ENCODE measurements around the gene VPS39. TPM values are rescaled to one million over a fixed set of nuclear protein-coding genes. Genes with fewer than 3 reads are reported as not detected.

Gene VPS39
- total and polyA plus RNA-seq, 7 experiments from 2014 or later, result 31.8 to 115 (median 90.4) TPM

DNA sequence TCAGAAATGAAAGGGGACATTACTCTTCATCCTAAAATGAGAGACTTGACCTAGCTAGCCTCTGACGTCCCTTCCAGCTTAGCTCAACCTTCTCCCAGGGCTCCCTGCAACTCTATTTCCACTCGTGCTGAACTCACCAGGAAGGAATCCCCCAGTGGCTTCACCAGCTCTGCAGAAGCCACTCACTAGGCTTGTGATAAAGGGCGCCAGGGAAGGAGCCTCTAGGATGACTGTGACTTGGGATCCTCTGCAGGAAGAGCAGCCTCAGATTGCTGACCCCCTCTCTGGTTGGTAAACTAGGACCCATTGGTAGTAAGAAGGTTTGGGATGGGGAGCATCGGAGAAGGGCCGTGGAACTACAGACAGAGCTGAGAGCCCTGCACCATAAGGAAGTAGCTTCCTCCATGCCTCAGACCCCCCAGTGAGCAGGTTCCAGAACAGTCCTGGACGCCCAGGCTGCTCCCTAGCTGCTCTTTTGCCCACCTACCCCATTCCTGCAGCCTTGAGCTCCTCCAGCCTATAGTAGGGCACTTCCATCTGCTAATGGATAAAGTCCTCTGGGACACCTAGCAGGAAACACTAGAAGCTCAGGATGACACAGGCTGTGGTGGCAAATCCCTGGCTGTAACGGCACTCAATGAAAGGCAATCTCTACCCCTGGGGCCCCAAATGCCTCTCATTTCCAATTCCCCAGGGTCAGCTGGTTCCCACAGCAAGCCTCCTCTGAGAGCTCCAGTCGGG, 77.7 kb downstream of the VPS39 start:
- Mint-ChIP-seq H3K27me3 (peaks cover 13 to 29% (median 25%) of the 10 kb centered on the region in 5 donors), H3K4me3 (no peak overlapping the region), H3K4me1 (peaks cover 0 to 3% (median 0%) of the 10 kb centered on the region in 7 donors), H3K36me3 (no peaks in the 10 kb centered on the region), H3K9me3 (no peaks in the 10 kb centered on the region), H3K27ac (no peak overlapping the region)
- Histone ChIP-seq H3K36me3 (ENCODE audit: control insufficient read depth in 2 of 3, insufficient read depth in 3 of 3, low read length in 3 of 3) (no peaks in the 10 kb centered on the region), H3K4me3 (ENCODE audit: low read length) (no peak overlapping the region), H3K27me3 (ENCODE audit: control insufficient read depth in 2 of 2, insufficient read depth in 2 of 2, low read length in 2 of 2) (no peaks in the 10 kb centered on the region), H3K4me1 (ENCODE audit: control insufficient read depth in 2 of 2, insufficient read depth in 2 of 2, low read length in 2 of 2) (no peaks in the 10 kb centered on the region), H3K9me3 (ENCODE audit: control insufficient read depth in 2 of 3, low read length in 3 of 3) (no peaks in the 10 kb centered on the region), H3K27ac (ENCODE audit: low read depth, low read length) (no peak overlapping the region)
- CTCF ChIA-PET, result interaction anchor here (0.9 kb wide), 1 partner anchor 8 kb away, joined by 3 read pairs; no protein-coding TSS in a partner anchor
- DNase-seq, result peak in 1 of 9 donors; percentile 11
- POLR2A ChIA-PET, result no interaction called here
- intact Hi-C loops (cut with micrococcal nuclease), result no loop called here
- no peak for ATAC-seq

DNA sequence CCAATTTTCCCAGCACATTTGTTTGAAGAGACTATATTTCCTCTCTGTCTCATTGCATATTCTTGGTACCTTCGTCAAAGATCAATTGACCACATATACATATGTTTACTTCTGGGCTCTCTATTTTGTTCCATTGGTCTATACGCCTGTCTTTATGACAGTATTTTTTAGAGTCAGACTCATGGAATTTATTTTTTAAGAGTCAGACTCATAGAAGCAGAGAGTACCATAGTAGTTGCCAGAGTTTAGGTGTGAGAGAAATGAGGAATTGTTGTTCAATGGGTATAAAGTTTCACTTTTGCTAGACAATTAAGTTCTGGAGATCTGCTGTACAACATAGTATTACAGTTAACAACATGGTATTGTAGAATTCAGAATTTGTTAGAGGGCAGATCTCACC, 78.7 kb downstream of the VPS39 start:
- Histone ChIP-seq H3K27ac (ENCODE audit: low read depth, low read length) (no peak overlapping the region), H3K4me3 (ENCODE audit: low read length) (no peak overlapping the region), H3K36me3 (ENCODE audit: control insufficient read depth in 2 of 3, insufficient read depth in 3 of 3, low read length in 3 of 3) (no peaks in the 10 kb centered on the region), H3K9me3 (ENCODE audit: control insufficient read depth in 2 of 3, low read length in 3 of 3) (no peaks in the 10 kb centered on the region), H3K4me1 (ENCODE audit: control insufficient read depth in 2 of 2, insufficient read depth in 2 of 2, low read length in 2 of 2) (no peaks in the 10 kb centered on the region), H3K27me3 (ENCODE audit: control insufficient read depth in 2 of 2, insufficient read depth in 2 of 2, low read length in 2 of 2) (no peaks in the 10 kb centered on the region)
- CTCF ChIA-PET, result no interaction called here
- no peaks in the 10 kb centered on the region for H3K9me3 Mint-ChIP-seq
- POLR2A ChIA-PET, result no interaction called here
- no peak overlapping the region for H3K27ac Mint-ChIP-seq
- H3K4me3 Mint-ChIP-seq, result no peak overlapping the region
- H3K4me1 Mint-ChIP-seq, result peaks cover 0 to 2% (median 0%) of the 10 kb centered on the region in 7 donors
- DNase-seq (no peak), ATAC-seq (no peak)
- peaks cover 15 to 37% (median 25%) of the 10 kb centered on the region in 5 donors for H3K27me3 Mint-ChIP-seq
- intact Hi-C loops (cut with micrococcal nuclease), result no loop called here
- H3K36me3 Mint-ChIP-seq, result no peaks in the 10 kb centered on the region

DNA sequence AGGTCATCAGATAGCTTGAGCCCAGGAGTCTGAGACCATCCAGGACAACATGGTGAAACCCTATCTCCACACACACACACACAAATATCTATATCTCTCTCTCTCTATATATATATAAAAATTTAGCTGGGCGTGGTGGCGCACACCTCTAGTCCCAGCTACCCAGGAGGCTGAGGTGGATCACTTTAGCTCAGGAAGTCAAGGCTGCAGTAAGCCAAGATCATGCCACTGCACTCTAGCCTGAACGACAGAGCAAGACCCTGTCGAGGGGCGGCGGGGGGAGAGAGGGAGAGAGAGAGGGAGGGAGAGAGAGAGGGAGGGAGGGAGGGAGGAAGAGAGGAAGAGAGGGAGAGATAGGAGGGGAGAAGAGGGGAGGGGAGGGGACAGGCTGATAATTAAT, 79.6 kb downstream of the VPS39 start:
- H3K36me3 Mint-ChIP-seq, result no peaks in the 10 kb centered on the region
- H3K4me1 Mint-ChIP-seq, result peaks cover 0 to 2% (median 0%) of the 10 kb centered on the region in 7 donors
- Histone ChIP-seq H3K27me3 (ENCODE audit: control insufficient read depth in 2 of 2, insufficient read depth in 2 of 2, low read length in 2 of 2) (no peaks in the 10 kb centered on the region), H3K4me3 (ENCODE audit: low read length) (no peak overlapping the region), H3K27ac (ENCODE audit: low read depth, low read length) (no peak overlapping the region), H3K36me3 (ENCODE audit: control insufficient read depth in 2 of 3, insufficient read depth in 3 of 3, low read length in 3 of 3) (no peaks in the 10 kb centered on the region), H3K9me3 (ENCODE audit: control insufficient read depth in 2 of 3, low read length in 3 of 3) (no peaks in the 10 kb centered on the region), H3K4me1 (ENCODE audit: control insufficient read depth in 2 of 2, insufficient read depth in 2 of 2, low read length in 2 of 2) (no peaks in the 10 kb centered on the region)
- no peak overlapping the region for H3K4me3 Mint-ChIP-seq
- CTCF ChIA-PET, result no interaction called here
- peaks cover 15 to 36% (median 25%) of the 10 kb centered on the region in 5 donors for H3K27me3 Mint-ChIP-seq
- POLR2A ChIA-PET, result no interaction called here
- ATAC-seq (no peak), DNase-seq (no peak)
- intact Hi-C loops (cut with micrococcal nuclease), result no loop called here
- H3K9me3 Mint-ChIP-seq, result no peaks in the 10 kb centered on the region
- no peak overlapping the region for H3K27ac Mint-ChIP-seq

DNA sequence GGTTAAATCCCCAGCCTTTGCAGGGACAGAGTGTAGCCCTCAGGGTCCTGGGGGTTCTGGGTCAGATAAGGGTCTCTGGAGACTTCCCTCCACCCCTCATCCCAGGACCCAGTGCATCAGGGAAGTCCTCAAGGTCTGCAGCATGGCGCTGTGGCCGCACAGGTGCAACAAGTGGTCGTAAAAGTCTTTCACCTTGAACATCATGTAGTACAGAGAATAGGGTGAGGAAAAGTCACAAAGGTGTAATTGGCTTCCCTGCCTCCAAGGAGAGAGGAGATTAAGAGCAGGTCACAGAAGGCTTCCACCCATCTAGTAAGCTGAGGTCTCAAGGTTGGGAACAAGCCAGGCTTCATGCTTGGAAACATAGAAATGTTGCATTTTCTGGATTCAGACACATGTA, 84.6 kb downstream of the VPS39 start:
- ChIA-PET CTCF (interaction anchor here (0.6 kb wide), 1 partner anchor 470 kb away, joined by 3 read pairs; no protein-coding TSS in a partner anchor), POLR2A (no interaction called here)
- Histone ChIP-seq H3K4me1 (ENCODE audit: control insufficient read depth in 2 of 2, insufficient read depth in 2 of 2, low read length in 2 of 2) (no peaks in the 10 kb centered on the region), H3K27ac (ENCODE audit: low read depth, low read length) (no peak overlapping the region), H3K27me3 (ENCODE audit: control insufficient read depth in 2 of 2, insufficient read depth in 2 of 2, low read length in 2 of 2) (no peaks in the 10 kb centered on the region), H3K36me3 (ENCODE audit: control insufficient read depth in 2 of 3, insufficient read depth in 3 of 3, low read length in 3 of 3) (no peaks in the 10 kb centered on the region), H3K4me3 (ENCODE audit: low read length) (no peak overlapping the region), H3K9me3 (ENCODE audit: control insufficient read depth in 2 of 3, low read length in 3 of 3) (no peaks in the 10 kb centered on the region)
- no peaks in the 10 kb centered on the region for H3K9me3 Mint-ChIP-seq
- no peaks in the 10 kb centered on the region for H3K36me3 Mint-ChIP-seq
- H3K4me3 Mint-ChIP-seq, result no peak overlapping the region
- no peak for ATAC-seq
- peaks cover 0 to 9% (median 5%) of the 10 kb centered on the region in 7 donors for H3K4me1 Mint-ChIP-seq
- no peak overlapping the region for H3K27ac Mint-ChIP-seq
- intact Hi-C loops (cut with micrococcal nuclease), result no loop called here
- no peak for DNase-seq
- H3K27me3 Mint-ChIP-seq, result peaks cover 0 to 33% (median 9%) of the 10 kb centered on the region in 5 donors

DNA sequence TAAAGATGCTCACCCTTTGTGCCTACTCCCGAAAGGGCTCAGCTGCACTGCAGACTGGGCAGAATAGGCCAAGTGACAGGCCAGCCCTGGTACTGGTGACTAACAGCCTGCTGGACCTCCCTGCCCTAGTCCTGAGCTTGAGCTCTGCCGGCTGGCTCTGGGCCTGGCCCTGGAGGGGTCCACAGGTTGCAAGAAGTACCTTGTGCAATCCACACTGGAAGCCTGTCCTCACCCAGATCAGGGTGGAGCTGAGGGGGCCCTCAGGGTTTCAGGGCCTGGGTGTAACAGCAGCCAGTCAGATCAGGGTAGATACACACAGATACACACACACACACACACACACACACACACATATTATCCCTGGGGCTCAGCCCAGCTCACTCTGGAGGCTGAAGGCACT, 86.4 kb downstream of the VPS39 start:
- H3K4me3 Mint-ChIP-seq, result no peak overlapping the region
- intact Hi-C loops (cut with micrococcal nuclease), result no loop called here
- CTCF ChIA-PET, result interaction anchor here (0.5 kb wide), 1 partner anchor 62 kb away, joined by 3 read pairs; no protein-coding TSS in a partner anchor
- H3K36me3 Mint-ChIP-seq, result no peaks in the 10 kb centered on the region
- H3K27me3 ChIP-seq (ENCODE audit: control insufficient read depth in 2 of 2, insufficient read depth in 2 of 2, low read length in 2 of 2), result no peaks in the 10 kb centered on the region
- no peak overlapping the region for H3K27ac Mint-ChIP-seq
- H3K27ac ChIP-seq (ENCODE audit: low read depth, low read length), result no peak overlapping the region
- no peaks in the 10 kb centered on the region for H3K36me3 ChIP-seq (ENCODE audit: control insufficient read depth in 2 of 3, insufficient read depth in 3 of 3, low read length in 3 of 3)
- POLR2A ChIA-PET, result no interaction called here
- H3K4me1 Mint-ChIP-seq, result peaks cover 0 to 11% (median 5%) of the 10 kb centered on the region in 7 donors
- no peaks in the 10 kb centered on the region for H3K9me3 ChIP-seq (ENCODE audit: control insufficient read depth in 2 of 3, low read length in 3 of 3)
- ATAC-seq (peak; percentile 45), DNase-seq (no peak)
- H3K9me3 Mint-ChIP-seq, result no peaks in the 10 kb centered on the region
- H3K4me1 ChIP-seq (ENCODE audit: control insufficient read depth in 2 of 2, insufficient read depth in 2 of 2, low read length in 2 of 2), result no peaks in the 10 kb centered on the region
- peaks cover 0 to 21% (median 0%) of the 10 kb centered on the region in 5 donors for H3K27me3 Mint-ChIP-seq
- H3K4me3 ChIP-seq (ENCODE audit: low read length), result no peak overlapping the region

DNA sequence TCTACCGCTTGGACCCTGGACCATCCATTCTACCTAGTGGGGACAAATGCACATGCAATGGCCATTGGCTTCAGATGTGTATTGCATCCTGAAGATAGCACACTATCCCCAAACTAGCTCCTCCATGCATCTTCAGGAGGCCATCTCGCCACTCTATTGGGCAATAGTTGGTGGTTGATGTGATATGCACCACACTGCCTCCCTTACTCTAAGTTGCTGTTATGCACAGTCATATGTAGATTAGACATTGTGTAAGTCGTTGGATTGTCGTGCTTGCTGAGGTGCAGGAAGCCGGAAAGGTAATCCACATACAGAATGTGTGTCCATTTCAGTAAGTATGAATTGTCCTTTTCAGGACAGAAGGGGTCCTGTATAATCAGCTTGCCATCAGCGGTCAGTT, 87.1 kb downstream of the VPS39 start:
- Mint-ChIP-seq H3K4me3 (no peak overlapping the region), H3K4me1 (peaks cover 0 to 11% (median 5%) of the 10 kb centered on the region in 7 donors), H3K9me3 (peaks cover 0 to 5% (median 2%) of the 10 kb centered on the region in 11 donors), H3K27ac (no peak overlapping the region), H3K27me3 (peaks cover 0 to 23% (median 0%) of the 10 kb centered on the region in 5 donors), H3K36me3 (peaks cover 0 to 4% (median 0%) of the 10 kb centered on the region in 5 donors)
- intact Hi-C loops (cut with micrococcal nuclease), result no loop called here
- Histone ChIP-seq H3K36me3 (ENCODE audit: control insufficient read depth in 2 of 3, insufficient read depth in 3 of 3, low read length in 3 of 3) (no peaks in the 10 kb centered on the region), H3K9me3 (ENCODE audit: control insufficient read depth in 2 of 3, low read length in 3 of 3) (no peaks in the 10 kb centered on the region), H3K4me3 (ENCODE audit: low read length) (no peak overlapping the region), H3K27ac (ENCODE audit: low read depth, low read length) (no peak overlapping the region), H3K4me1 (ENCODE audit: control insufficient read depth in 2 of 2, insufficient read depth in 2 of 2, low read length in 2 of 2) (no peaks in the 10 kb centered on the region), H3K27me3 (ENCODE audit: control insufficient read depth in 2 of 2, insufficient read depth in 2 of 2, low read length in 2 of 2) (no peaks in the 10 kb centered on the region)
- ChIA-PET POLR2A (no interaction called here), CTCF (no interaction called here)
- peak; percentile 72 for ATAC-seq
- DNase-seq, result no peak

DNA sequence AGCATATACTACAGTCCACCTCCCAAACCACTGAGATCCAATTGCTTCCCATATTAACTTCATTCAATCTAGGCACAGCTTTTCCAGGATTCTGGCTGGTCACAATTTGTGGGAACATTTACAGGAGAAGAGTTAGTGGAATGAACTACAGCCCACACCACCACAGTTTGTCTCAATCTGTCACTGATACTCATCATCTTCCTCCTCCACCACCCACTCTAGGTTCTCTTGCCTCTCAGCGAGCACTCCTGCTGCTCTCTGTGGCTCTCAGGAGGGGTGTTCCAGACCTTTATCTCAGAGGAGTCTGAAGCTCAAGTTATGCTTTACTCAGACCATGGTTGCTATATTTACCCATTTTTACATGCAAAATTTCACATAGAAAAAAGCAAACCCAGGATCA, 87.8 kb downstream of the VPS39 start:
- POLR2A ChIA-PET, result no interaction called here
- peaks cover 0 to 11% (median 5%) of the 10 kb centered on the region in 7 donors for H3K4me1 Mint-ChIP-seq
- intact Hi-C loops (cut with micrococcal nuclease), result no loop called here
- peaks cover 0 to 25% (median 0%) of the 10 kb centered on the region in 5 donors for H3K27me3 Mint-ChIP-seq
- DNase-seq, result no peak
- no peak overlapping the region for H3K4me3 ChIP-seq (ENCODE audit: low read length)
- H3K27ac ChIP-seq (ENCODE audit: low read depth, low read length), result no peak overlapping the region
- no peak for ATAC-seq
- no peaks in the 10 kb centered on the region for H3K4me1 ChIP-seq (ENCODE audit: control insufficient read depth in 2 of 2, insufficient read depth in 2 of 2, low read length in 2 of 2)
- H3K36me3 ChIP-seq (ENCODE audit: control insufficient read depth in 2 of 3, insufficient read depth in 3 of 3, low read length in 3 of 3), result no peaks in the 10 kb centered on the region
- no peak overlapping the region for H3K4me3 Mint-ChIP-seq
- H3K27ac Mint-ChIP-seq, result no peak overlapping the region
- CTCF ChIA-PET, result no interaction called here
- H3K9me3 Mint-ChIP-seq, result peaks cover 0 to 5% (median 2%) of the 10 kb centered on the region in 11 donors
- no peaks in the 10 kb centered on the region for H3K27me3 ChIP-seq (ENCODE audit: control insufficient read depth in 2 of 2, insufficient read depth in 2 of 2, low read length in 2 of 2)
- no peaks in the 10 kb centered on the region for H3K9me3 ChIP-seq (ENCODE audit: control insufficient read depth in 2 of 3, low read length in 3 of 3)
- peaks cover 0 to 4% (median 0%) of the 10 kb centered on the region in 5 donors for H3K36me3 Mint-ChIP-seq

Measured in naive thymus-derived CD4-positive, alpha-beta T cell (primary cell).